DMS 273 (cell line): ENCODE measurements around the gene CLDN11.

Experiments
- DNase-seq: peaks from one replicate; lab custom pipeline; 2025; ENCODE audit not compliant: unreplicated experiment; lab: John Stamatoyannopoulos, UW

The CLDN11 gene

GRCh38 chr3:170426240-170426797, 7.7 kb downstream of the CLDN11 start:
- DNase-seq = no peak

GRCh38 chr3:170428095-170428494, 9.4 kb downstream of the CLDN11 start:
- no peak for DNase-seq

GRCh38 chr3:170429050-170429449, 10.4 kb downstream of the CLDN11 start:
- no peak for DNase-seq

GRCh38 chr3:170431054-170431453, 12.4 kb downstream of the CLDN11 start:
- DNase-seq = no peak

GRCh38 chr3:170432416-170432815, 13.7 kb downstream of the CLDN11 start:
- no peak for DNase-seq

- DNase-seq = no peak
Measured at GRCh38 chr3:170436697-170437096, 18.0 kb downstream of the CLDN11 start.

GRCh38 chr3:170437176-170437575, 18.5 kb downstream of the CLDN11 start:
- DNase-seq = no peak

GRCh38 chr3:170437696-170438407, 19.2 kb downstream of the CLDN11 start:
- no peak for DNase-seq

- DNase-seq = no peak
Measured at GRCh38 chr3:170438836-170439235, 20.2 kb downstream of the CLDN11 start.

- DNase-seq = no peak
Measured at GRCh38 chr3:170440344-170440743, 21.7 kb downstream of the CLDN11 start.

- DNase-seq = no peak
Measured at GRCh38 chr3:170441412-170441811, 22.7 kb downstream of the CLDN11 start.

GRCh38 chr3:170442947-170443346, 24.3 kb downstream of the CLDN11 start:
- DNase-seq = peak; percentile 22

- DNase-seq = no peak
Measured at GRCh38 chr3:170443457-170443856, 24.8 kb downstream of the CLDN11 start.

- no peak for DNase-seq
Measured at GRCh38 chr3:170448584-170448983, 29.9 kb downstream of the CLDN11 start.

GRCh38 chr3:170450039-170450438, 31.4 kb downstream of the CLDN11 start:
- no peak for DNase-seq

GRCh38 chr3:170454509-170454908, 35.8 kb downstream of the CLDN11 start:
- no peak for DNase-seq

- DNase-seq = no peak
Measured at GRCh38 chr3:170458285-170458684, 39.6 kb downstream of the CLDN11 start.

GRCh38 chr3:170463011-170463410, 44.3 kb downstream of the CLDN11 start:
- no peak for DNase-seq

- no peak for DNase-seq
Measured at GRCh38 chr3:170465955-170466354, 47.3 kb downstream of the CLDN11 start.

GRCh38 chr3:170467007-170467406, 48.3 kb downstream of the CLDN11 start:
- DNase-seq = no peak

GRCh38 chr3:170467571-170468147, 49.0 kb downstream of the CLDN11 start:
- DNase-seq = peak; percentile 68
